DOHH2 (cell line): Measurements from ENCODE around the gene SV2C.

Source experiments
- EZH2phosphoT487 ChIP-seq: fragments of 200-600 bp; sonication (generic); IDR thresholded peaks from 2 replicates; pipeline ENCODE4 v1.6.1; 2017; ENCODE audit warnings: borderline replicate concordance, mild to moderate bottlenecking, antibody characterized with exemption, low read length, moderate library complexity, mixed read lengths
- TF ChIP-seq, protein P1 (sequence below): fragments of 200-600 bp; sonication (generic); IDR thresholded peaks from one replicate; pipeline ENCODE4 v1.5.1; 2014; ENCODE audit warnings: antibody characterized with exemption, mild to moderate bottlenecking, low read depth, low read length; ENCODE audit not compliant: poor library complexity, severe bottlenecking

DNA sequence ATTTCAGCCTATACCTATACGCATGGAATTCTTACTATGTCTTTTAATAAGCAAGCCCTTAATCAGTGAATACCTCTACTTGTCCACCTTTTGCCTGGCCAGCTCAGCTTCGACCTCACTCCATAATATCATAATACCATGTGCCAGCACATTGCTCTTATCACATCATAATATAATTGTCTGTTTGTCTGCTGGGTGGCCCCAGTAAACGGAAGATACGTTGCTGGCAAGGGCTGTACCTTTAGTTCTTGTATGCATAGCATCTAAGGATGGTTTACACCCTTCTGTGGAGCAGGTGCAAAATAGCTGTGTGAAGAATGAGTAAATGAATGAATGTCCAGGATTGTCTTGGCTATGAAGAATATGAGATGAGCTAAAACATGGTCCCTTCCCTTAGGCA, 29.9 kb downstream of the SV2C start:
- TF ChIP-seq, protein P1, sequence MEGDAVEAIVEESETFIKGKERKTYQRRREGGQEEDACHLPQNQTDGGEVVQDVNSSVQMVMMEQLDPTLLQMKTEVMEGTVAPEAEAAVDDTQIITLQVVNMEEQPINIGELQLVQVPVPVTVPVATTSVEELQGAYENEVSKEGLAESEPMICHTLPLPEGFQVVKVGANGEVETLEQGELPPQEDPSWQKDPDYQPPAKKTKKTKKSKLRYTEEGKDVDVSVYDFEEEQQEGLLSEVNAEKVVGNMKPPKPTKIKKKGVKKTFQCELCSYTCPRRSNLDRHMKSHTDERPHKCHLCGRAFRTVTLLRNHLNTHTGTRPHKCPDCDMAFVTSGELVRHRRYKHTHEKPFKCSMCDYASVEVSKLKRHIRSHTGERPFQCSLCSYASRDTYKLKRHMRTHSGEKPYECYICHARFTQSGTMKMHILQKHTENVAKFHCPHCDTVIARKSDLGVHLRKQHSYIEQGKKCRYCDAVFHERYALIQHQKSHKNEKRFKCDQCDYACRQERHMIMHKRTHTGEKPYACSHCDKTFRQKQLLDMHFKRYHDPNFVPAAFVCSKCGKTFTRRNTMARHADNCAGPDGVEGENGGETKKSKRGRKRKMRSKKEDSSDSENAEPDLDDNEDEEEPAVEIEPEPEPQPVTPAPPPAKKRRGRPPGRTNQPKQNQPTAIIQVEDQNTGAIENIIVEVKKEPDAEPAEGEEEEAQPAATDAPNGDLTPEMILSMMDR: no peak
- TF ChIP-seq EZH2phosphoT487: no peak
